HUES6 (cell line): Measurements from ENCODE around the gene SHPK.

Source experiments
- H3K27ac ChIP-seq: 2 replicates; pipeline ENCODE4 v1.7.0; 2013; ENCODE audit warnings: low read depth, mild to moderate bottlenecking, low read length, inconsistent platforms
- H3K27me3 ChIP-seq: 2 replicates; pipeline ENCODE4 v1.6.1; 2013; ENCODE audit warnings: low read length; ENCODE audit not compliant: control insufficient read depth, insufficient read depth
- H3K36me3 ChIP-seq: 2 replicates; pipeline ENCODE4 v1.6.1; 2013; ENCODE audit warnings: low read length; ENCODE audit not compliant: control insufficient read depth, insufficient read depth
- H3K4me1 ChIP-seq: 2 replicates; pipeline ENCODE4 v1.6.1; 2013; ENCODE audit warnings: low read length; ENCODE audit not compliant: control insufficient read depth, insufficient read depth
- H3K4me3 ChIP-seq: 2 replicates; pipeline ENCODE4 v1.5.1; 2013; ENCODE audit warnings: low read depth, low read length
- H3K9ac ChIP-seq: one replicate; pipeline ENCODE4 v1.6.1; 2013; ENCODE audit warnings: mild to moderate bottlenecking, low read length
- H3K9me3 ChIP-seq: 2 replicates; pipeline ENCODE4 v1.6.1; 2013; ENCODE audit warnings: low read depth, low read length; ENCODE audit not compliant: control insufficient read depth, insufficient read depth

The SHPK gene, protein sequence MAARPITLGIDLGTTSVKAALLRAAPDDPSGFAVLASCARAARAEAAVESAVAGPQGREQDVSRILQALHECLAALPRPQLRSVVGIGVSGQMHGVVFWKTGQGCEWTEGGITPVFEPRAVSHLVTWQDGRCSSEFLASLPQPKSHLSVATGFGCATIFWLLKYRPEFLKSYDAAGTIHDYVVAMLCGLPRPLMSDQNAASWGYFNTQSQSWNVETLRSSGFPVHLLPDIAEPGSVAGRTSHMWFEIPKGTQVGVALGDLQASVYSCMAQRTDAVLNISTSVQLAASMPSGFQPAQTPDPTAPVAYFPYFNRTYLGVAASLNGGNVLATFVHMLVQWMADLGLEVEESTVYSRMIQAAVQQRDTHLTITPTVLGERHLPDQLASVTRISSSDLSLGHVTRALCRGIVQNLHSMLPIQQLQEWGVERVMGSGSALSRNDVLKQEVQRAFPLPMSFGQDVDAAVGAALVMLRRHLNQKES

DNA sequence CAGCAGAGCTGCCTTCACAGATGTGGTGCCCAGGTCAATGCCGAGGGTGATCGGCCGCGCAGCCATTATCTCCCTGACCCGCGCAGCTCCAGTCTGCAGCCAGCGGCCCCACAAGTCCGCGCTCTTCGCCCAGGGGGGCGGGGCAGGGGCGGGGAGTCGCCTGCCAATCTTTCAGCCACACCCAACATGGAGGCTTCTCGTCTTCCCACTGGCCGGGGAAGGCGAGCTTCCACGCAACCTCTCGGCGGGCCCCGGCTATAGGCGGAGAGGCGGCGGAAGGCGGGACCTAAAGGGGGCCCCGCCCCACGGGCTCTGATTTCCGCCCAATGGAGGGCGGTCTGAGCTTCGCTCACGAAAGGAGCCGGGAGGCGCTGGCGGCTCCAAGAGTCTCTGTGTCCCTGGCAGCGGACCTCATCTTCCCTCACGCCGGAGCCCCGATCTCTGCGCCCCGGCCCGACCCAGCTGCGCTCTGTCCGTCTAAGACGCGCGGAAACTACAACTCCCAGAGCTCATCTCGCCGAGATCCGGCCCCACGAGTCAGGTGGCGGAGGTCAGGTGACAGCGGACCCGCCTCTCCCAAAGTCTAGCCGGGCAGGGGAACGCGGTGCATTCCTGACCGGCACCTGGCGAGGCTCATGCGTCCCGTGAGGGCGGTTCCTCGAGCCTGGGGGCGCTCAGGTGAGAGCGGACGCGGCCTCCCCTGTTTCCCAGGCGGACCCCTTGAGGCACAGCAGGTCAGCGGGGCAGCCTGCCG lies at the start of gene SHPK, which contains the start of gene CTNS:
TSS of gene SHPK (minus strand) at position 97 of the 754 bp plus-strand sequence. CDS start at position 66, 31 bp downstream.
TSS of gene CTNS (plus strand) at position 607 of the 754 bp plus-strand sequence. CDS start 3,447 bp downstream, outside the sequence.
- Histone ChIP-seq H3K9ac (peak within 1 kb of the TSS; percentile 88), H3K27ac (peak within 1 kb of the TSS; percentile 95), H3K9me3 (no peaks in the 10 kb centered on the region), H3K36me3 (peaks cover 18% of the 10 kb centered on the region), H3K27me3 (no peaks in the 10 kb centered on the region), H3K4me3 (peak within 1 kb of the TSS; percentile 94), H3K4me1 (peaks cover 12% of the 10 kb centered on the region)

DNA sequence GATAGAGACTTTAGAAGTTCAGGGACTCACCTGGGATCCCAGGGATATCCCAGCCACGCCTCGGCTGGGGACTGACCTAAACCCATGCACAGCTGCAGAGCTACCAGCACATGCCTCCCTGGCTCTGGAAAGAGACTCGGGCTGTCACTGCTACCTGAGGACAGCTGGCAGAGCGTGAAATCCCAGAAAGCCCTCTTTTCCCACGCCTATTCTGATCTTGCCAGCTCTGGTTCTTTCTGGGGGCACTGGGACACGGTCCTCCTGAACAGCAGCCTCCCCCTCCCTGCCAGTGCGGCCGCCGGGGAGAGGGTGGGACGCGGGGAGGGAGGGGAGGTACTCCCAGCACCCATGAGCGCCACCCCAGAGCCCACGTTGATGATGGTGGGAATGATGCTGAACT lies 49.1 kb upstream of the SHPK start:
- H3K4me3 ChIP-seq = no peak overlapping the region

DNA sequence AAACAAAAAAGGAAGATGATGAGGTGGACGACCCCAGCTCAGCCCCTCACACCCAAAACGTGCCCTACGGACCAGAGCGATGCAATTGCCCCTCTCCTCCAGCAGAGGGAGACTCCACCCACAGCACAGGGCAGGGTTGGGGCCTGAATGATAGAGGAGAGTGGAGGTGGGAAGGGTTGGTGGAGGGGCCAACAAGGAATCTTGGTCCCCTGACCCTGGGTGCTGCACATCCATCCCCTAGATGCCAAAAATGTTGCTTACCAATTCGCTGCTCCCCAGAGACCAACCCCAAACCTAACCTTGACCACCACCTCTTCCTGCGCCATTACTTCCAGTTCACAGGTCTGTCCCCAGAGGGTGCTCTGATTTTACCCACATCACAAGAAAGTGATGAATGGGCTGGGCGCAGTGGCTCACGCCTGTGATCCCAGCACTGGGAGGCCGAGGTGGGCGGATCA lies 47.0 kb upstream of the SHPK start:
- Histone ChIP-seq H3K9me3 (no peaks in the 10 kb centered on the region), H3K9ac (no peak overlapping the region), H3K27me3 (peaks cover 8% of the 10 kb centered on the region; the same call in 1 of the 2 replicates), H3K36me3 (no peaks in the 10 kb centered on the region), H3K4me3 (no peak overlapping the region), H3K4me1 (peaks cover 7% of the 10 kb centered on the region), H3K27ac (no peak overlapping the region)

More for the DNA sequence above, 49.1 kb upstream of the SHPK start:
- Histone ChIP-seq H3K36me3 (no peaks in the 10 kb centered on the region), H3K9me3 (no peaks in the 10 kb centered on the region), H3K9ac (no peak overlapping the region), H3K27ac (no peak overlapping the region), H3K4me1 (peaks cover 10% of the 10 kb centered on the region; the same call in 1 of the 2 replicates), H3K27me3 (peaks cover 8% of the 10 kb centered on the region; the same call in 1 of the 2 replicates)

DNA sequence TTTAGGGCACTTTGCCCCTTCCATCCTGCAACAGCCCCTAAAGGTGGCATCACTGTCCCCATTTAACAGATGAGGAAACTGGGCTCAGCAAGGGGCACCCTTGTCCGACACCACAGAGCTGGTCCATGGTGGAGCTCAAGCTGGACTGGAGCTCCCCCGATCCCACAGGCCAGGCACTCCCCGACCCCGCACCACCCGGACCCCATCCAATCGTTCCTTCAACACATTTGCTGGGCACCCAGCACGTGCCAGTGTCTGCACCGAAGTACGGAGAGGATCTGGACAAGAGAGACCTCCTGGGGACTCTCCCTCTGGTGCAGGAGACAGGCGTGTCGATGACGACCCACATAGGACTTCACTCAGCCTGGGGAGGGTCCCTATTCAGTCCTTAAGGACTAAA lies 46.0 kb upstream of the SHPK start:
- no peaks in the 10 kb centered on the region for H3K9me3 ChIP-seq
- H3K27ac ChIP-seq = no peak overlapping the region
- peaks cover 8% of the 10 kb centered on the region; the same call in 1 of the 2 replicates for H3K27me3 ChIP-seq
- H3K36me3 ChIP-seq = no peaks in the 10 kb centered on the region
- H3K9ac ChIP-seq = no peak overlapping the region
- peaks cover 10% of the 10 kb centered on the region for H3K4me1 ChIP-seq
- H3K4me3 ChIP-seq = no peak overlapping the region

DNA sequence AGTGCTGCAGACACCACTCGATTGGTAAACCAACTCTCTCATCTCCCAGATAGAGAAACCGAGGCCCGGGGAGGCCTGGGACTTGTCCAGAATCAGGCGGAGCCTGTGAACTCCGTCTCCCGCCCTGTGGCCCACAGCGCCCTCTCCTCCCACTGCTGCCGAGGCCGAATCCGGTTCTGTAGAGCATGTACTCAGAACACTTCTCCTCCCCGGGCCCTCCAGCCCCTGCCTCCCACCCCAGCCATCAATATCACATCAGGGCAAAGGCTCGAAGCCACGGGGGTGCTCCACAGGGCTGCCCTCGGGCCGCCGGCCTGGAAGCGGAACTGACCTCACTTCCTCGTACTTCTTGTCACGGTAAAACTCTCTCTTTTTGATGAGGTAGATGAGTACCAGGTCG lies 45.5 kb upstream of the SHPK start:
- Histone ChIP-seq H3K4me3 (no peak overlapping the region), H3K27me3 (peaks cover 8% of the 10 kb centered on the region; the same call in 1 of the 2 replicates), H3K36me3 (no peaks in the 10 kb centered on the region), H3K27ac (no peak overlapping the region), H3K4me1 (peaks cover 10% of the 10 kb centered on the region), H3K9me3 (no peaks in the 10 kb centered on the region), H3K9ac (no peak overlapping the region)

DNA sequence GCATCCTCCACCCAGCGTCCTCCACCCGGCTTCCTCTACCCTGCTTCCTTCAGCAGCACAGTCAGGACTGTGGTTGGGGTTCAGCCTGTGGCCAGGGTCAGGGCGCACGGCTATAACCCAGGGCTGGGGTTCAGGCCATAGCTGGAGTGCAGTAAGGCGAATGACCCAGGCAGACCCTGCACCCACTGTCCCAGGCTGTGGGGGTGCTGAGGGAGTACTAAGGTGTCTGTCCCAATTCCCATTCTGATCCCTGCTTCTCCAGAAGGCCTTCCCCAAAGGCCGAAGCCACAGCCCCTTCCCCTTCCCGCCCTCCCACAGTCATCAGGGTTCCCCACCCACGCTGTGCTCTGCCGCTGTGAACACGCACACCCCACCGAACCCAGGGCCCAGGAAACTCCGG lies 45.0 kb upstream of the SHPK start:
- Histone ChIP-seq H3K4me1 (peaks cover 10% of the 10 kb centered on the region), H3K9ac (no peak overlapping the region), H3K9me3 (no peaks in the 10 kb centered on the region), H3K4me3 (no peak overlapping the region), H3K36me3 (no peaks in the 10 kb centered on the region), H3K27ac (no peak overlapping the region), H3K27me3 (peaks cover 8% of the 10 kb centered on the region; the same call in 1 of the 2 replicates)

DNA sequence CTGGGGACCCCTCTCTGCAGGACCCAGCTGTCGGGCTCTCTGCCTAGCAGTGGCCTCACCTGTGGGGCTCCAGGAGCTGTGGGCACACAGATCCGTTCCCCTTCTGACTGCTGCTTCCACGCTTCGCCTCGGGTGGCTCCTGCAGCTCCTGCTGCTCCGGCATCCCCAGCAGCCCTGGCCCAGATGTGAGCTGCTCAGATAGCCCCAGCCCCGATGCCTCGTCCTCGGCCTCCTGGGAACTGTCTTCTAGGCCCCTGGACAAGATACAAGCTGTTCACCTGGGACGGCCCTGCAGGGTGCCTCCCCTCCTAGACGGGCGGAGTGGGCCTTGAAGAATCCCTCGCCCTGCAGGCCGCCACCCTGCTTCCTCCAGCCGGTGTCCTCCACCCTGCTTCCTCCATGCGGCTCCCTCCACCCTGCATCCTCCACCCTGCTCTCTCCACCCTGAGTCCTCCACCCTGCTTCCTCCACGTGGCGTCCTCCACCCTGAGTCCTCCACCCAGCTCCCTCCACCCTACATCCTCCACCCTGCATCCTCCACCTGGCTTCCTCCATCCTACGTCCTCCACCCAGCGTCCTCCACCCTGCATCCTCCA lies 43.6 kb upstream of the SHPK start:
- Histone ChIP-seq H3K27ac (no peak overlapping the region), H3K4me3 (no peak overlapping the region), H3K9ac (no peak overlapping the region), H3K4me1 (peaks cover 10% of the 10 kb centered on the region), H3K9me3 (no peaks in the 10 kb centered on the region), H3K36me3 (no peaks in the 10 kb centered on the region), H3K27me3 (peaks cover 3% of the 10 kb centered on the region; the same call in 1 of the 2 replicates)

DNA sequence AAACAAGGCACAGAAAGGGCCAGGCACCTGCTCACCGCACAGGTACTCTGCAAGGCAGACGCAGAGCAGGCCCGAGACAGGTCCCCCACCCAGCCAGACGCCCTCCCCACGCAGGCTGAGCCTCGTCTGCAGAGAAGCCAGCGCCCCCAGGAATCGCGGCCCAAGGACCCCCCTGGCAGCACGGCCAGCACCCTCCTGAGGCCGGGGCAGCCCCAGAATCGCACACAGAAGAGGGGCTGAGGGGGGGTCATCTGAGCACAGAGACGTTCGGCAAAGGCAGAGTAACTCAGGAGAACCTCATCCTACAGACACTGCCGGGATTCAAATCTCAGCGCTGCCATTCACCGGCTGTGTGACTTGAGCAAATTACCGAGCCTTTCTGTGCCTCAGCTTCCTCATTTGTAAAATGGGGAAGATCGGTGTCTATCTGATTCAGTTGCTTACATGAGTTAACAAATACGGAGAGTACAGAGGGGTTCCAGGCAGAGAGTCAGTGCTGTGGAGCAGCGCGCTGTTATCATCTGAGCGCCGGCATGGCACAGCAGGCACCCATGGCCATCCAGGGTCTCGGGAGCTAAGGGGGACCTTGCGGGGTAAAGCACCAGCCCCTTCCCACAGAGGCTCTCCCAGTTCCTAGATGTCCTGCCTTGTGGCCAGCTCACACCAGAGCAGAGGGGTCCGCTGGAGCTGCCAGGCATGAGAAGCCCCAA lies 42.9 kb upstream of the SHPK start:
- Histone ChIP-seq H3K9ac (no peak overlapping the region), H3K4me1 (peaks cover 10% of the 10 kb centered on the region), H3K27me3 (peaks cover 3% of the 10 kb centered on the region; the same call in 1 of the 2 replicates), H3K9me3 (no peaks in the 10 kb centered on the region), H3K27ac (no peak overlapping the region), H3K36me3 (no peaks in the 10 kb centered on the region), H3K4me3 (no peak overlapping the region)

DNA sequence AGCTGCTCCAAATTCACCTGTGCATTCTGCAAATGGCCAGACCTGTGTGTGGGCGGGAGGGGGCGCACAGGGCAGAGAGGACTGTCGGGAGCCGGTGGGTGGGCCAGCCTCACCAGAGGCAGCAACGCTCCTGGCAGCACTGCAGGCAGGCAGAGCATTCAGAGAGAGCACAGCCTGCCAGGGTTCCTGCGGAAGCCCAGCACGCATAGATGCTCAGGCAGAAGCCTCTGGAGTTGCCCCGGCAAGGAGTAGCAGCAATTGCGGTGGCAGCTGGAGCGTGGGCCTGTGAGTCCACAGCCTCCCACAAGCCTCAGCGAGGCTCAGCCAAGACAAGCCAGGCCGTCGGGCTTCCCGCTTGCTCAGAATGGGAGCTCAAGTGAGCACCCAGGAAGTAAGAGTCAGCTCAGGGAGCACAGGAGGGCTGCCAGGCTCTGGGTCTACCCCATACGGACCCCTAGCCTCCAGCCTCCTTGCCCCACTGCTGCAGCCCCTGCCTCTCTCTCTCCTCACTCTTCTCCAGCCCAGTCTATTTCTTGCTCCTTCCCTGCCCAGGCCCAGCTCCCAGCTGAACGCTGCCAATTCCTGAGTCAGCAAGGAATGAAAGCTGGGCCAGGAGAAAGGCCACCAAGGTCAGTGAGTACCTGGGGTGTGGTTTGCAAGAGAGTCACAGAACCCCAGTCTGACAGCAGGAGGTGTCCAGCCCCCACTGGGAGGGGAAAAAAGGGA lies 42.2 kb upstream of the SHPK start:
- no peaks in the 10 kb centered on the region for H3K9me3 ChIP-seq
- H3K27me3 ChIP-seq = peaks cover 3% of the 10 kb centered on the region; the same call in 1 of the 2 replicates
- H3K9ac ChIP-seq = no peak overlapping the region
- H3K4me1 ChIP-seq = peaks cover 10% of the 10 kb centered on the region
- H3K27ac ChIP-seq = no peak overlapping the region
- no peaks in the 10 kb centered on the region for H3K36me3 ChIP-seq
- no peak overlapping the region for H3K4me3 ChIP-seq

DNA sequence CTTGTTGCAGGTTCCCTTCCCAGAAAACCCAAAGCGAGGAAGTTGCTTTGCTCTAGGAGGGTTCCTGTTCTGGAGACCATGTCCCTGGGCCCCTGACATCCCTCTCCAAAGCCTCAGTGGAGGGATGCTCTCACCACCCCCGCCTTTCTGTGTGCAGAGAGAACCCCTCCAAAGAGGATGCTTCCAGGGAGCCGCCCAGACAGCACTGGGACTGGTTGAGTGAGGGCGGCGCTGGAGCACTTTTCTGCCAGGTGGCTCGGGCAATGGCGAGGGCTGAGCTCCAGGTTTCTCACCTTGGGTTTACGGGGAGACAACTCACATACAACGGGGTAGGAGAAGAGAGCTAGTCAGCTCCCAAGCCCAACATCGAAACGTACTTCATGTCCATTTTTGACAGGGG lies 39.8 kb upstream of the SHPK start:
- Histone ChIP-seq H3K27me3 (no peaks in the 10 kb centered on the region), H3K9me3 (no peaks in the 10 kb centered on the region), H3K9ac (no peak overlapping the region), H3K4me1 (peaks cover 10% of the 10 kb centered on the region), H3K27ac (no peak overlapping the region), H3K36me3 (no peaks in the 10 kb centered on the region), H3K4me3 (no peak overlapping the region)
